T-helper 17 cell (primary cell): ENCODE data around the gene HACL1. TPM values are rescaled to one million over a fixed set of nuclear protein-coding genes. Genes with fewer than 3 reads are reported as not detected.
A peak's percentile ranks its signal among the peaks of the same experiment; 100 is the strongest.
"Not testable (repeated sequence)": the region's sequence is repeated elsewhere in the genome, so short reads cannot be mapped to it uniquely, and the experiment has no call there.

Source experiments
- ATAC-seq: fragments of 150-1000 bp; cut with Tn5 transposase; 2 replicates; pipeline ENCODE4 v1.10.0; 2021; ENCODE audit warnings: mild to moderate bottlenecking, moderate library complexity
- DNase-seq, 3 donors: peaks; one replicate each; pipeline versions ENCODE4 v3.0.0 to v3.0.0-alpha.2; 2020 to 2021
- H3K9me3 ChIP-seq: one replicate; pipeline ENCODE4 v1.7.0; 2013; ENCODE audit warnings: low read length, mild to moderate bottlenecking; ENCODE audit not compliant: control insufficient read depth, poor library complexity, severe bottlenecking
- H3K27ac Mint-ChIP-seq: one replicate; pipeline ENCODE4 v1.8.0; 2022; ENCODE audit warnings: mild to moderate bottlenecking, moderate library complexity, mixed read lengths
- H3K27me3 Mint-ChIP-seq: one replicate; pipeline ENCODE4 v1.8.0; 2022; ENCODE audit warnings: mixed read lengths
- H3K36me3 Mint-ChIP-seq: one replicate; pipeline ENCODE4 v1.8.0; 2022; ENCODE audit warnings: low read depth, mixed read lengths
- H3K4me1 Mint-ChIP-seq: one replicate; pipeline ENCODE4 v1.8.0; 2022; ENCODE audit warnings: mild to moderate bottlenecking, mixed read lengths
- H3K4me3 Mint-ChIP-seq: one replicate; pipeline ENCODE4 v1.8.0; 2022; ENCODE audit warnings: mild to moderate bottlenecking, moderate library complexity, mixed read lengths
- total RNA-seq, 4 donors: library from RNA in 2 of 4; stranded (reverse) in 2 of 4; gene quantifications; one replicate each; pipeline ENCODE4 v1.2.3 and lab custom pipeline; 2022 to 2026

The HACL1 gene
- total RNA-seq, 2 donors from 2014 or later, result 34.4 to 41.0 TPM

DNA sequence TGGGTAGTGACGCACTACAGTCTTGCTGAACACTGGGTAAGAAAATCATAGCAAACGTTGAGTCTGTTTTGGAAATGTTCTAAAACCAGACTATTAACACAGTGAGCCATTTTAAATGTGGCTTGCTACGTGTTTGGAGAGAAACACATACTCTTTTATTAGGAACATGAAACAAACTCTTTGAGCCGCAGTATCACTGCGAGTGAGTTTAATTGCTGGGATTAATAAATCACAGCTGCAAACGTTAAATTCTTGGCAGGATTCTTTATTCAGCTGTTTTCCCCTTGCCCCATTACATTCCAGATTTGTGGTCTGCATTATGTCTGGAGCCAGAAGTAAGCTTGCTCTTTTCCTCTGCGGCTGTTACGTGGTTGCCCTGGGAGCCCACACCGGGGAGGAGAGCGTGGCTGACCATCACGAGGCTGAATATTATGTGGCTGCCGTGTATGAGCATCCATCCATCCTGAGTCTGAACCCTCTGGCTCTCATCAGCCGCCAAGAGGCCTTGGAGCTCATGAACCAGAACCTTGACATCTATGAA, 33.8 kb upstream of the HACL1 start:
- Mint-ChIP-seq H3K27ac (peak overlapping the region; percentile 85), H3K27me3 (no peaks in the 10 kb centered on the region), H3K4me3 (no peak overlapping the region), H3K4me1 (peaks cover 22% of the 10 kb centered on the region), H3K36me3 (peaks cover 2% of the 10 kb centered on the region)
- H3K9me3 ChIP-seq, result no peaks in the 10 kb centered on the region
- ATAC-seq (no peak), DNase-seq (no peak)

DNA sequence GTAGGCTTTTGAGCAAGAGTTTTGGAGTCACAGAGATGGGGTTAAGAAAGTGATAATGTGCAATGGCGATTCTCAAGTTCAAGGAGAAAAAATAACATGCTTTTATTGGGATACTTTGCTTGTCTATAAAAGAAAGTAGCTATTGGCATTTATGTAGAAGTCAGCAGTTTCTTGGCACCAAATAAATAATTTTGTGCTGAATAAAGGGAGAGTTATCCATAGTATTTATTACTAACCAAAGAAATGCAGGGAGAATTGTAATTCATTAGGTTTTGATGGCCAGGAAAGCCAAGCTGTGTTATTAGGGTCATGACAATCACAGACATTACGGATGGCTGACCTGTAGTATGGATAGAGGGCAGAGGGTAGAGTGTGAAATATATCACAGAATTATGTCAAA, 33.3 kb upstream of the HACL1 start:
- DNase-seq (no peak), ATAC-seq (no peak)
- no peak overlapping the region for H3K4me3 Mint-ChIP-seq
- H3K4me1 Mint-ChIP-seq, result peaks cover 27% of the 10 kb centered on the region
- H3K36me3 Mint-ChIP-seq, result peaks cover 2% of the 10 kb centered on the region
- H3K27ac Mint-ChIP-seq, result peak overlapping the region; percentile 65
- no peaks in the 10 kb centered on the region for H3K27me3 Mint-ChIP-seq
- H3K9me3 ChIP-seq, result no peaks in the 10 kb centered on the region

DNA sequence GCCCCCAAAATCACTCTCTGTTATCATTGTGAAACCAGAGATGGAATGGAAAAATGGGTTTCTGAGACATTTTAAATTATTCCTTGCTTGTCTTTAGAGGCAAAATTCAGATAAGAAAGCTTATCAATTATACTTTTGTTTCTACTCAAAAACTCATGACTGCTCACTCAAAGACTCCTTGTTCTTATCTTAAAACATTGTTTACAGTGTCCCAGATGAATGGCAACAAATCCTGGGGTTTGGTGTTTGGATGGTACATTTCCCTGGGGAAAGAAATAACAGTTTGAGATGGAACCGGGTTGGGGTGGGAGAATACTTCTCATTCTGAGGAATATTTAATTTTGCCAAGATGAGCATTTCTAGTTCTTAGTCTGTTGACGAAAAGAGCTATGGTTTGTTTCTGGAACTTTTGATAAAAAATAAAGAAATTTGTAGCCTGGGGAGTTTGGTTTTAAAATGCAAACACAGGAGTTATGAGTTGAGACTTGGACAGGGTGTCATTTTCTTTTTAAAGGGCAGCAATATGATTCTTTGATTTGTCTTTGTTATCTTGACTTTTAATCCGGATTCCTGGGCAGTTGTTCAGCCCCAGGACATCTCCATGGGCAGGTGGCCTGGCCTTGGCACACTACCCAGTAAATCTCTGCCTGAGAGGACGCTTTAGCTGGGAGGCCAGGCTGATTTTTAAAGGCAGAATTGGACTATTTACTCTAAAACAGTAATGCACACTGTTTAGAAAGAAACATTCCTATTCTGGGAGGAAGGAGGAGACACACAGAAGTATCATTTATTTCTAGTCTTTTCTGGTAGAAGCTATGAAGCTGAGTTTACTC, 32.6 kb upstream of the HACL1 start:
- no peak overlapping the region for H3K4me3 Mint-ChIP-seq

DNA sequence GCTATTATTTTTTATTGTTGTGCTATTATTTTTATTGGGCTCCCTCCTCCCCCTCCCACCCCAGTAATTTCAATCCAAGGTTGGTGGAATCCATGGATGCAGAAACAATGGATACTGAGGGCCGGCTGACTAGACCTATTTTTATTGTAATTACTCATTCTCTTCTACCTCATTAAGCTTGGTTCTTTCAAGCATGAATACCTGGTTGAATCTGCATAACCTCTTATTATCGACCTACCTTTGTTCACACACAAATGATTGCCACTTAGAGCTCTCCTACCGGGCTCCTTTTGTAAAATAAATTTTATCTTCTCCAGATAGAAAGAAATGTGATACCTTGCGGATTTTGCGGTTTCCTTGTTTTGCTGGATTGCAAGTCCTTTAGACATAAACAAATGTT, 31.8 kb upstream of the HACL1 start:
- Mint-ChIP-seq H3K4me3 (no peak overlapping the region), H3K4me1 (peaks cover 27% of the 10 kb centered on the region), H3K27ac (no peak overlapping the region), H3K27me3 (no peaks in the 10 kb centered on the region), H3K36me3 (peaks cover 2% of the 10 kb centered on the region)
- ATAC-seq (no peak), DNase-seq (no peak)
- H3K9me3 ChIP-seq, result no peaks in the 10 kb centered on the region

More for the DNA sequence above, 32.6 kb upstream of the HACL1 start:
- Mint-ChIP-seq H3K27ac (peak overlapping the region; percentile 65), H3K27me3 (no peaks in the 10 kb centered on the region), H3K4me1 (peaks cover 27% of the 10 kb centered on the region), H3K36me3 (peaks cover 2% of the 10 kb centered on the region)
- ATAC-seq (no peak), DNase-seq (no peak)
- H3K9me3 ChIP-seq, result no peaks in the 10 kb centered on the region

DNA sequence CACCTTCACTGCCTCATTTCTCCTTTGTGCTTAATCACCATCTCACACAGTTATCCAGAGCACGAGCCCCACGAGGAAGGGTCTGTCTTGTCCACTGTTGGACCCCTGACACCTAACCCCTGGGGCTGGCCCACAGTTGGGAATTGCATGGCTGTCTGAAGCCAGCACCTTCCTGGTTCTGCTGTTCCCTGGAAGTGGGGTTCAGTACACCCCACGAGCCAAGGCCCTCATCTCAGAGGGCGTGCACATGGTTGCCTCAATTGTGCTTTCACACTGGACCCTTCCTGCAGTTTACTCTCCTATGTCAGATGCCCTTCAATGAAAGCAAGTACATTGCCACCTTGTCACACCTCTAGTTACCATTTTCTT, 30.8 kb upstream of the HACL1 start:
- peak overlapping the region; percentile 67 for H3K27ac Mint-ChIP-seq
- no peaks in the 10 kb centered on the region for H3K27me3 Mint-ChIP-seq
- no peaks in the 10 kb centered on the region for H3K9me3 ChIP-seq
- peaks cover 26% of the 10 kb centered on the region for H3K4me1 Mint-ChIP-seq
- DNase-seq (no peak), ATAC-seq (no peak)
- no peak overlapping the region for H3K4me3 Mint-ChIP-seq
- peaks cover 2% of the 10 kb centered on the region for H3K36me3 Mint-ChIP-seq

DNA sequence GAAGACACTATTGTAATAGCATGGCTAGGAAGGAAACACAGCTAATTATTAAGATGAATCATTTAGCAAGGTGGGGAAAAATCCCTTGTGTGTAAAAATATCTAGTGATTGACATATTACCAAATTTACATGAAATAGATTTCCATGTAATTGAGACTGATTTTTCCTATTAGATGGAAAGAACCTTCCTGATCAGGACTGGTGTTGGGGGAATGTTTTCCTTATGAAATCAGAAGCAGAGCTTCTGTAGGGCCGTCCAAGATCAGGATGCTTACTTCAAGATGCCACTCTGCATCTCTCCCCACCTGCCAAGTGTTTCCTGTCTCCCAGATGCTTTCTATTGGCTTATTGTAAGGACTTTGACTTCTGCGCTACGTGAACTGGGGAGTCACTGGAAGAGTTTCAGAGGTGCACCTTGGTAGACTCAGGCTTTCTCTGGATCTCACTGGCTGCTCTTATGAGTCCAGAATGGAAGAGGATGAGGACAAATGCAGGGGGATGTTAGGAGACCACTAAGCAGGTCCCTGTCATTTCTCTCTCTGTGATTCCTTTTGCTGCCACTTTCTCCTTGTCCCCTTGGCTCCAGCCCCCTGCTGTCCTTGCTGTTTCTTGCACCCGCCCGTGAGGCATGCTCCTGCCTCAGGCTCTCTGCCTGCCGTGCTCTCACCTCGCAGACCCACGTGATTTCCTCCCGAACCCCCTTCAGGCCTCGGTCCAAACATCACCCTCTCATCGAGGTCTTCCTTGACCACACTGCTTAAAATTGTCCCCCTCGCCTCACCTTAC, 30.2 kb upstream of the HACL1 start:
- H3K27ac Mint-ChIP-seq, result peak overlapping the region; percentile 67
- no peaks in the 10 kb centered on the region for H3K9me3 ChIP-seq
- H3K36me3 Mint-ChIP-seq, result peaks cover 2% of the 10 kb centered on the region
- no peak for DNase-seq
- H3K4me1 Mint-ChIP-seq, result peaks cover 26% of the 10 kb centered on the region
- H3K4me3 Mint-ChIP-seq, result no peak overlapping the region
- no peaks in the 10 kb centered on the region for H3K27me3 Mint-ChIP-seq
- ATAC-seq, result no peak

GRCh38 chr3:15630646-15631350, 29.4 kb upstream of the HACL1 start:
- no peaks in the 10 kb centered on the region for H3K9me3 ChIP-seq
- peaks cover 24% of the 10 kb centered on the region for H3K4me1 Mint-ChIP-seq
- no peak for ATAC-seq
- H3K36me3 Mint-ChIP-seq, result no peaks in the 10 kb centered on the region
- H3K27ac Mint-ChIP-seq, result peak overlapping the region; percentile 59
- H3K27me3 Mint-ChIP-seq, result no peaks in the 10 kb centered on the region
- no peak for DNase-seq
- peak overlapping the region; percentile 15 for H3K4me3 Mint-ChIP-seq

GRCh38 chr3:15629860-15630597, 28.7 kb upstream of the HACL1 start:
- H3K4me1 Mint-ChIP-seq, result peaks cover 24% of the 10 kb centered on the region
- H3K4me3 Mint-ChIP-seq, result peak overlapping the region; percentile 61
- H3K27ac Mint-ChIP-seq, result peak overlapping the region; percentile 59

DNA sequence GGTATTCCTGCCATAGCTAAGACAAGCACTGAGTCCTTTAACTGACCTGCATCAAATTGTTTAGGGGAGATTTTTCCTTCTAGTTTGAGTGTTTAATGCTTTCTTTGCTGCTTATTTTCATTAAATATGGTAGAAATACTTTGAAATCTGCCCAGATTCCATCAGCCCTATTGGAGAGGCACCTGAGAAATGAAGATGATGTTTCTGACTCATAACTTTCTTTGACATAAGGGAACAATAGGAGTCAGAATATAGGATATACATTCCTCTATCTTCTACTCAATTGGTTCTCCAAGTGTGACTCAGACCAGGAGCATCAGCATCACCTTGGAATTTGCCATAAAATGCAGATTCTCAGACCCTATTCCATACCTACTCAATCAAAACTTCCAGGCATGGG, 27.6 kb upstream of the HACL1 start:
- Mint-ChIP-seq H3K27ac (no peak overlapping the region), H3K36me3 (no peaks in the 10 kb centered on the region), H3K27me3 (no peaks in the 10 kb centered on the region), H3K4me1 (peaks cover 30% of the 10 kb centered on the region), H3K4me3 (no peak overlapping the region)
- no peak for ATAC-seq
- H3K9me3 ChIP-seq, result no peaks in the 10 kb centered on the region
- DNase-seq, result no peak

More at GRCh38 chr3:15629860-15630597, 28.7 kb upstream of the HACL1 start:
- Mint-ChIP-seq H3K27me3 (no peaks in the 10 kb centered on the region), H3K36me3 (no peaks in the 10 kb centered on the region)
- peak in 2 of 3 donors; percentile 29 to 53 for DNase-seq
- no peaks in the 10 kb centered on the region for H3K9me3 ChIP-seq
- ATAC-seq, result peak; percentile 100

GRCh38 chr3:15623535-15624440, 22.4 kb upstream of the HACL1 start:
- Mint-ChIP-seq H3K4me1 (peaks cover 27% of the 10 kb centered on the region), H3K27ac (peak overlapping the region; percentile 91), H3K4me3 (peak overlapping the region; percentile 72), H3K27me3 (no peaks in the 10 kb centered on the region), H3K36me3 (no peaks in the 10 kb centered on the region)
- no peaks in the 10 kb centered on the region for H3K9me3 ChIP-seq
- DNase-seq (no peak), ATAC-seq (peak; percentile 92)

DNA sequence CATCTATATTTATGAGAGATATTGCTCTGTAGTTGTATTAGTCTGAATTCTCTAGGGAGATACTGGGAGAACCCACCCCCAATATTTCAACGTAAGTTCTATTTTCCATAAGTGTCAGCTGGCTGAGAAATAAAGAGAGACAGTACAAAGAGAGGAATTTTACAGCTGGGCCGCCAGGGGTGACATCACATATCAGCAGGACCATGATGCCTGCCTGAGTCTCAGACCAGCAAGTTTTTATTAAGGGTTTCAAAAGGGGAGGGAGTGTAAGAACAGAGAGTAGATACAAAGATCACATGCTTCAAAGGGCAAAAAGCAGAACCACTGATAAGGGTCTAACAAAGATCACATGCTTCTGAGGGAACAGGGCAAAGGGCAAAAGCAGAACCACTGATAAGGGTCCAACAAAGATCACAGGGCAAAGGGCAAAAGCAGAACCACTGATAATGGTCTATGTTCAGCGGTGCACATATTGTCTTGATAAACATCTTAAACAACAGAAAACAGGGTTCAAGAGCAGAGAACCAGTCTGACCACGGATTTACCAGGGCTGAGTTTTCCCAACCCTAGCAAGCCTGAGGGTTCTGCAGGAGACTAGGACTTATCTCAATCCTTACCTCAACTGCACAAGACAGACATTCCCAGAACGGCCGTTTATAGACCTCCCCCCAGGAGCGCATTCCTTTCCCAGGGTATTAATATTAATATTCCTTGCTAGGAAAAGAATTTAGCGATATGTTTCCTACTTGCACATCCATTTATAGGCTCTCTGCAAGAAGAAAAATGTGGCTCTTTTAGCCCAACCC, 18.5 kb upstream of the HACL1 start:
- not testable (repeated sequence) for H3K36me3 Mint-ChIP-seq, ATAC-seq, H3K27me3 Mint-ChIP-seq, H3K27ac Mint-ChIP-seq, H3K4me3 Mint-ChIP-seq, H3K9me3 ChIP-seq, DNase-seq
- peaks cover 27% of the 10 kb centered on the region for H3K4me1 Mint-ChIP-seq
